Erythroblast (primary cell): ENCODE results near the gene RLF.

Source experiments
- GATA1 ChIP-seq: IDR thresholded peaks from 2 replicates; pipeline ENCODE4 v1.6.1; 2011; ENCODE audit warnings: low read depth, mild to moderate bottlenecking, control low read depth, low read length, moderate library complexity
- POLR2A ChIP-seq: IDR thresholded peaks from 2 replicates; pipeline ENCODE4 v1.6.1; 2011; ENCODE audit warnings: mild to moderate bottlenecking, low read length

- TF ChIP-seq POLR2A: peak; percentile 94
- no peak for TF ChIP-seq GATA1
These were observed at the start of gene RLF for GRCh38 chr1:40161125-40161887.
